HG03039 (cell line): ENCODE results near the gene PTPRT.

Experiments
- ATAC-seq: cut with Tn5 transposase; IDR thresholded peaks from one replicate; pipeline ENCODE4 v1.9.1; 2021; ENCODE audit warnings: mild to moderate bottlenecking, moderate library complexity; ENCODE audit not compliant: unreplicated experiment

Gene PTPRT

DNA sequence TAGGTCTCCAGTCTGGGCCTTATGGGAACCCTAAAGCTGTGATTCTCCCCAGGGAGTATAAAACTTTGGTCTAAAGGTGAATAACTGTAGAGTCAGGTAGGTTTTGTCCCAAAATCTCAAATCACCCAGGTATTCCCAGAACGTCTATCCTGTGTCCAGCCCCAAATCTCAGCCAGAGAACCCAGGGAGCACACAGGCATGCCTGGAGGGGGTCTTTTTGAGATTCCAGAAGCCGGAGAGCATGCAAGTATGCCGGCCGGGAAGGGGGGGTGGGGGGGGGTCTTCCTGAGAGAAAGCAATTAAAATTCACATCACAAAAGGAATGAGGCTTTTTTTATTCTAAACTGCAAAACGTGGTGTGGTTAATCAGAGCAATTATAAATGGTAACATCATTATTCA lies 210.0 kb downstream of the PTPRT start:
- ATAC-seq = no peak

DNA sequence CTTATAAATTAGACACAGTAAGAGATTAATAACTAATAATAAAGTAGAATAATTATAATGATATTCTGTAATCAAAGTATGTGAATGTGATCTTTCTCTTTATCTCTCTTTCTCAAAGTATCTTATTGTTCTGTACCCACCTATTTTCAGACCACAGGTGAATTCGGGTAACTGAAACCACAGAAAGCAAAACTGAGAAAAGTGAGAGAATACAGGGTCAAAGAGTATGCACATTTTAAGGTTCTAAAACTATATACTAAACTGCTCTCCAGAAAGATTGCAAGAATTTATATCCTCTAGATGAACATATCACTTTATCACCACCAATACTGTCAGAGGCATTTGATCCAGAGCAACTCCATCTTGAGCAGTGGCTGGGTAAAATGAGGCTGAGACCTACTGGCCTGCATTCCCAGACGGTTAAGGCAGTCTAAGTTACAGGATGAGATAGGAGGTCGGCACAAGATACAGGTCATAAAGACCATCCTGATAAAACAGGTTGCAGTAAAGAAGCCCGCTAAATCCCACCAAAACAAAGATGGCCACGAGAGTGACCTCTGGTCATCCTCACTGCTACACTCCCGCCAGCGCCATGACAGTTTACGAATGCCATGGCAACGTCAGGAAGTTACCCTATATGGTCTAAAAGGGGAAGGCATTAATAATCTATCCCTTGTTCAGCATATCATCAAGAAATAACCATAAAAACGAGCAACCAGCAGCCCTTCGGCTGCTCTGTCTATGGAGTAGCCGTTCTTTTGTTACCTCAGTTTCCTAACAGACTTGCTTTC lies 211.3 kb downstream of the PTPRT start:
- ATAC-seq = no peak

DNA sequence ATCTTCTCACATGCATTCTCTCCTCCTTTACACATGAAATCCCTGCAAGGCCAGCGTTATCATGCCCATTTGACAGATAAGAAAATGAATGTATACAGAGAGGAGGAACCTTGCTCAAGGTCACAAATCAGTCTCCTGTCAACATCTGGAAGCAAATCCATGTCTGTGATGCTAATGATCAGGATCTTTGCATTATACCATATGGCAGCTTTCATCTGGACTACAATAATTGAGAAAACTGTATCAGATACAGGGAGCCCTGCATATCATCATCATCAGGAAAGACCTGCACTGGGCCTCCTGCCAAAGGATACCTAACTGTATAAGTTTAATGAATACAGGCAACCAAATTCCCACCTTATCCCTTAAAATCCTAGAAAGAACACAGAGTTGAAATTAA lies 213.7 kb downstream of the PTPRT start:
- no peak for ATAC-seq

DNA sequence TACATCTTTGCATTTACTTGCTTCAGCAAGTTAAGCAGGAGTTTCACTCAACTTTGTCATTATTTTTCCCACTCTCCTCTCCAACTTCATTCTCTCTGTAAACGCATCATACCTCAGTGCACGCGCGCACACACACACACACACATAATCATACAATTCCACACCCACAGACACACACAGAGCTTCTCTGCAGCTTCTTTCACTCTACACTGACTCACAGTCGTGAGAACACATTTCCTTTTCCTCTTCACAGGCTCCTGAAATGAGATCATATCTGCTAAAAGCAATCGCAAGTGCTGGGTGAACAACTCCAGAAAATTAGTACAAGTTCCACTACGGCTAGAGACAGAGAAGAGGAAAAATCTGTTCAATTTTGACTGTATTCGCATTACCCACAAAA lies 215.4 kb downstream of the PTPRT start:
- ATAC-seq = no peak

DNA sequence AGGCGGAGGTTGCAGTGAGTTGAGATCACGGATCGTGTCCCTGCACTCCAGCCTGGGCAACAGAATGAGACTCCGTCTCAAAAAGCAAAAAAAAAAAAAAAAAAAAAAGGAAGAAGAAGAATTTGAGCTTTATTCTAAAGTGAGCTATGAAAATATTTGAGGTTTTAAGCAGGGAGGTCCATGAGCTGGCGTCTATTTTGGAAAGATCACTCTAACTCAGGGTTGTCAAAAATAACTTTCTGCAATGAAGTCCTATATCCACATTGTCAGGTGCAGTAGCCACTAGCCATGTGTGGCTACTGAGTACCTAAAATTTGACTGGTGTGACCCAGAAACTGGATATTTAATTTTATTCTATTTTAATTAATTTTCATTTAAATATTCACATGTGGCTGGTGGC lies 217.1 kb downstream of the PTPRT start:
- no peak for ATAC-seq

DNA sequence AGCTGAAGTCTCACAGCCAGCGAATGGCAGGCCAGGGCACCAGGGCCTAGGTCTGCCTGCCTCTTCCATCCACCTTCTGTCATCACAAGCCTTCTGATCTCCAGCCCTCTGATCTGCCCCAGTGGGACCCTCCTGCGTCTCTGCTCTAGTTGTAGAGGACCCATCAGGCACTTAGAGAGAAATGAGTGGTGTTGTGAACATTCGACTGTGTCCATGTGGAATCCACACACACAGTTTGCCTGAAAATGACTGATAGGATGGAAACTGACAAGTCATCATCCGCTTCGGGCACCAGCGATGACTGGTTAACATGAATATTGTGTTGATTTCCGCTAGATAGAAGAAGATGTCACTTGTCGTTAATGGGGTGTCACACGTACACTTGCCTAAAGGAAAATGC lies 221.0 kb downstream of the PTPRT start:
- ATAC-seq = no peak

DNA sequence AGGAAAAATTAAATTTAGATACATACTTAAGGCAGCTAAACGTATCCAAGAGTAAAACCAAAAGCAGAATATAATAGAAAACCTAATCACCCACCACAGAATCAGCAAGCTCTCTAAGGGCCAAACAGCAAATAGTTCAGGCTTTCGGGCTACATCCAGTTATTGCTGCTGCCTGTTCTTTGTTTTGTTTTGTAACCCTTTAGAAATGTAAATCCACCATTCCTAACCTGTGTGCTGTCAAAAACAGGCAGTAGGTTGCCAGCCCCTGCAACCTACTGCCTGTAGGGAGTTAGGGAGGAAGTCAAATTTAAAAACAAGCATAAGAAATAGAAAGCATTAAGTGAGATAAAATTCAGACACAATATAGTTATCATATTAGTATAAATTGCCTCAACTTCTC lies 225.9 kb downstream of the PTPRT start:
- ATAC-seq = no peak

DNA sequence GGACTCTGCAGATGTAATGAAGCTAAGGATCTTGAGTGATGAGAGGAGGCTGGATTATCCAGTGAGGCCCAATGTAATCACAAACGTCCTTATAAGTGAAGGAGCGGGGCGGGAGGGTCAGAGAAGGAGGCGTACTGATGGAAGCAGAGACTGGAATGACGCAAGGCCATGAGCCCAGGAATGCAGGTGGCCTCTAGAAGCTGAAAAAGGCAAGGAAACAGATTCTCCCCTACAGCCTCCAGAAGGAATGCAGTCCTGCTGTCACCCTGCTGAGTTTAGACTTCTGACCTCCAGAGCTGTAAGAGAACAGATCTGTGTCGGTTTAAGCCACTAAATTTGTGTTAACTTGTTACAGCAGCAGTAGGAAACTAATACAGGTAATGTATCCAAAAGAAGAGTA lies 227.9 kb downstream of the PTPRT start:
- ATAC-seq = no peak

DNA sequence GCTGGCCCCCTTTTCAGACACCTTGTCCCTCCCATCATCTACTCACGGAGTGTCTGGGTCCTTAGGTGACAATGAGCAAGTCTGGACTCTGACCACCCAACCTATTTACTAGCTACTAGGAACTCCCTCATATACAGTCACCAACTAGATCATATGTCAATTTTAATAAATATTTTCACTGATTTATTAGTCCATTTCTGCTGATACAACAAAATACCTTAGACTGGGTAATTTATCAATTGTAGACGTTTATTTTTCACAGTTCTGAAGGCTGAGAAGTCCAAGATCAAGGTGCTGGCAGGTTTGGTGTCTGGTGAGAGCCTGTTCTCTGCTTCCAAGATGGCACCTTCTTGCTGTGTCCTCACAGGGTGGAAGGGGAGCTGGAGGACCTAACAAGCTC lies 229.7 kb downstream of the PTPRT start:
- no peak for ATAC-seq

DNA sequence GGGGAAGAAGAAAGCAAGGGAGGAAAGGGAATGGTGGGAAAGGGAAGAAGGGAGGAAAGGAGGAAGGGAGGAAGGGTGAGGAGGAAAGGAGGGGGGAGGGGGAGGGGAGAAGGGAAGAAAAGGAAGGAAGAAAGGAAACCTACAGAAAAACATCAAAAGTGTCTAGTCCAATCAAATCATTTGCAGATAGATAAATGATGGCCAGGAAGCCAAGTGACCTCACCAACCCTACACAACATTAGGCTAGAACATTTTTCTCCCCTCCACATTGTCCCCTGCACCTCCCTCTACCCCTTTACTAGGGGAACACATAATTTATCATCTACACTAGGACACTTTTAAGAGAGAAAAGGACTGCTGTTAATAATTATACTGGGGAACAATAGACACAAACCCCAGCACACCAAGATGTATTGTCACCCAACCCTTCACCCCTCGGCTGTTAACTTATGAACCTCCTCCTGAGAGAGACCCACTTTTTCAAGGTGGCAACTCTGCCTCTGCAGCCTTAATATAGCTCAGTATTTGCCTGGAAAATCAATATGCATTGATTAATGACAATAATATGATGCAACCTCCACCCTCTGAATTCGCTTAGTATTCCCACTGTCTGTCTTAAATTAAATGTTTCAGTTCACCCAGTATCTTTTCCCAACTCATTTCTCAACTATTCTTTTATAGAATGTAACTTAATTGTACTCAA lies 231.2 kb downstream of the PTPRT start:
- no peak for ATAC-seq

DNA sequence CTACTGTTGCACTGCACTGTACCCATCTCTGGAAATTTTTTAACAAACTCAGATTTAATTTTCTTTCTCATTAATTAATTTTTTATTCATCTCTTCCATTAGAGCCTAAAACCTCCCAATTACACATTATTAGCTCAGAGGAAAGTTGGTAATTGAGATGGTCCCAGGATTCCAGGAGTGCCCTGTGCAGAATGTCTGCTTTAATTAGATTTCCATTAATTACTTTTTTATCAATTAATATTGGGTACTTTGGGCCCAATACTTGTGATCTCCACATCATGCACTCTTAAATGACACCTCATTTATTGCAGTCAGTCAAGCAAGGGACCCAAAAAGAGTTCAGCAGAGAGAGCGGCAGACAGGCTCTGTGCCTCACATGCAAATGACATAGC lies 232.0 kb downstream of the PTPRT start:
- ATAC-seq = no peak

DNA sequence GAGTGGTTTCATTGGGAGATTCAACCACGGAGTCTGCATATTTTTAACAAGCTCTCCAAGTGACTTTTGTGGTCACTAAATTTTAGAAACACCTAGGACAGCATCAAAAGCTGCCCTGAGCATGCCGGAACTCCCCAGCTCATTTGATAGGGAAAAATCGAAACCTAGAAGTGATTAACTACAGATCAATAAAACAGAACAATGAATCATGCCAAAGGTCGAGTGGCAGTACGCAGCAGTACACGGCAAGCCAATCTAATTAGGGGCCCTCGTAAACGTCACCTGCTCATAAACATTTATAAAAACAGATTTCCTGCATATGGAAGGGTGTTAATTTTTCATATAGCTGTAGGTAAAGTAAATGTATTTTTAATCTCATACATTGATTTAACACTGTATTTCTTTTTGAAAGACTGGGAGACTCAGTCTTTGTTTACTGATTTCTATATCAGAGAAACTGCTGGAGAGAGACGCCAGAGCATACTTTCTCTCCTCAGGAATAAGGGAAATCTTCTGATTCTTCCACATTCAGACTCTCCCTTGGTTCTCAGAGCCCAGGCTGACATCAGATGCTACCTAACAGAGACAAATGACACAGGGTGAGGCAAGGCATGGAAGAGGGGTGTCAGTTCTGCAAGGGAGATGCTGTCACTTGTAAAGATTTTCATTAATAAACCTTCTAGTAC lies 232.5 kb downstream of the PTPRT start:
- no peak for ATAC-seq

DNA sequence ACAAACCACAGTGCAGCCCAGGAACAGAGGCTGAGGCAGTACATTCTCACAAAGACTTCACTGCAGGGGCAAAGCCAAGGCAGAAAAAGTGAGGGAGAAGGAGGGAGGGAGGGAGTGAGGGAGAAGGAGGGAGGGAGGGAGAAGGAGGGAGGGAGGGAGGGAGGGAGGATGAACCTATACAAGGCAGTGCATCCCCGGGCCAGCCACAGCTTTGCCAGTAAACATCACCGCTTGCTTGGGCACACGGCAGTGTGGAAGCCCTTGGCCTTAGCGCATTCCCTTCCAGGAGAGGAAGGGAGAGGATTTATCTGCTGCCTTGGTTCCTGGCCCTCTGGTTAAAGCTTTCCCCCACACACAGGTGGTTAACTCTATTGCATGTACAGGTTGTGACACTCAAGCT lies 234.0 kb downstream of the PTPRT start:
- ATAC-seq = no peak

DNA sequence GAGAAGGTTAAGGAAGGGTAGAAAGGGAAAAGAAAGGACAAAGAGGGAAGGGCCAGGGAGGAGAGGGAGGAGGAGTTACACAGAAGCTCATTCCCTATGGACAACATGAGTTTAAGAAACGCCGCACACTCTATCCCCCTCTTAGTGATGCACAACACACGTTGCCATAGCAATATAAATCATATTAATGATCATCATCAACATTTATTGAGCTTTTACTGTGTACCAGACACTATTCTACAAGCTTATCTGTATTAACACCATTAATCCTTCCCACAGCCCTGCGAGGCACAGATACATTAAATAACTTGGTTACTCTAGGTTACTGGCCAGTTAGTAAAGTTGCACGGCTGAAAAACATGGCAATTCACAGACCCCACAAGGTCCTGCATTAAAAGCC lies 234.8 kb downstream of the PTPRT start:
- ATAC-seq = no peak

DNA sequence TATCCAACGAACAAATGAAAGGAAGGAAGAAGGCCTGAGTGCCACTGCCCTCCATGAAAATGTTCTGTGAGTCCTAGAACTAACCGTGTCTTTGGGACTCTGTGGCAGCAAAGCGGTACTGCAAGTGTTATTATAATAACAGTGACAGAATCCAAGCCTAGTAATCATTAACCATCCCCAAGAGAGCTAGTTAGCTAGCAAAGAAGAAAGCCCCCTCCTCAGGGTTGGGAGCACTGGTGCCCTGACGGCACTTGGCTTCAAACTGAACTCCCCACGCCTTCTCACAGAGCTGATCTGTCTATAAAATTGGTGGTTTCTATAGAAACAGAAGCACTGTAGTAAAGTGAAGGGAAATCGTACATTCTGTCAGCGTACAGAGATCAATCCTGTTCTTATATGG lies 239.8 kb downstream of the PTPRT start:
- ATAC-seq = no peak

DNA sequence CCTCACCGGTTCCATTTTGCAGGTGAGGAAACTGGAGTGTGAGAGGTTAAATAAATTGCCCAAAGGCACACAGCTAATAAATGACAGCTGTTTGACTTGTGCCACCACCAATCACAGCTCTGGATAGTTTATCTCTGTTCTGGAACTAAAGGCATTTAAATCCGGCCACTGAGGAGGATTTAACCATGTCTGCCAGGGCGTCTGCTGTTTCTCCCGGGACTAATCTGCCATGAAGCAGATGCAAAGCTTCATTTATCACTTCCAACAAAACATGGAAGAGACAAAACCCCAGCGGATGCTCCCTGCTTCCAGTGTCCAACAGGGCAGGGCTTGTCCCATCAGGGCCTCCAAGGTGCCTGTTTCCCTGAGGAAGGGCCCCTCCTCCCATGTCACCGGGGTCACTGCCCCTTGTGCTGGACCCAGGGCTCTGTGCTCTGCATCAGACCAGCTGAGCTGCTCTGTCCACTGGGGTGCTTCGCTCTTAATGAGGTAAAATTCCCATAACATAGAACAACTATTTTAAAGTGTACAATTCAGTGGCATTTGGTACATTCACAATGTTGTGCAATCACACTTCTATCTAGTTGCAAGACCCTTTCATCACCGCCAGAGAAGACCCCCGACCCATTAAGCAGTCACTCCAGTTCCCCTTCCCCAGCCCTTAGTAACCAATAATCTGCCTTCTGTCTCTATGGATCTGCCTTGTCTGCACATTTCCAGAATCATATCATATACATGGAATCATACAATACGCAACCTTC lies 244.3 kb downstream of the PTPRT start:
- ATAC-seq = no peak

DNA sequence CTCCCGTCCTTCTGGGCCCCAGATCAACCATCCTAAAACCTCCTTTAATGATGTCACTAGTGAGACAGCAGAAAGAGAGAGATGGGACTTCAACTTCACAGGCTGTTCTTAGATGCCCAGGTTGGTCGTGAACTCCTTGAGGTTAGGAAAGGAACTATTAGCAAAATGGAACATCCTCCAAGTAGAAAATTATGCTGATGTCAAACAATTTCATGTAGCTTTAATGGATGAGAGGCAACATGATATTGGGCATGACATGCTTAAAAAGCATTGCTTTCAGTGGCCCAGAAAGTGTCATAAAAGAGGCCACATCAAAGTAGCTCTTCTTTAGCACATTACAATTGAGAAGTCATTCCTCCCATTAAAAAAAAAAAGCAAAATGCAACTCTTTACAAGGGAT lies 248.1 kb downstream of the PTPRT start:
- ATAC-seq = no peak

DNA sequence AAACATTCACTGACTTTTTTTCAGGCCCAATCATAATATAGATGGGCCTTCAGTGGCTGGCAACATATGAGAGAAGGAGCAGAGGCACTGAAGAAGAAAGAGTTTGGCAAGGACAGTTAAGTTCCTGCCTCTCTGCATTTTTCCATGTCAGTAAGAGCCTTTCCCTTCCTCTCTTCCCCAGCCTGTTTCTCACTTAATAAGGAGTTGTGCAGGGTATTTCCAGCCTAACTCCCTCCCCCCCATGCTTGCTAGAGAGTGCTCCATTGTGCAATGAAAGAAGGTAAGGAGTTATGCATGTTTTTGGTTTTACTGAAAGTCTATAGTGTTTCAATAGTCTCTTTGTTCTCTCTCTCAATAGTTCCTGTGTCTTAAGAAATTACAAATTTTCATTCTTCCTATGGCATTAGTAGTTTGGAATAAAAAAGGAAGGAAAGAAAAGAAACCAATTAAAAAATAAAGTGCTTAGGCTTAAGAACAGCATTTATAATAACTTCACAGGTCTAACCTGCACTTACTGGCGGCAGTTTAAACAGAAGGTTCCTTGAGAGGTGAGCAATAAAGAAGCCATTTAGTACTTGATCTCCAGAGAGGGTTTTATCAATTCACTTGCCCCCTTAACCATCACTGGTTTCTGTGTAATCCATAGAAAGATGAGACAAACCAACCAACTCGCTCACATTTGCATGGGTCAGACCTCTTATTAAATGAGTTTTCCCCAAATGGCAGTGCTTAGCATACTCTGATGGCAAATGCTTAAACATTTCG lies 251.1 kb downstream of the PTPRT start:
- no peak for ATAC-seq

DNA sequence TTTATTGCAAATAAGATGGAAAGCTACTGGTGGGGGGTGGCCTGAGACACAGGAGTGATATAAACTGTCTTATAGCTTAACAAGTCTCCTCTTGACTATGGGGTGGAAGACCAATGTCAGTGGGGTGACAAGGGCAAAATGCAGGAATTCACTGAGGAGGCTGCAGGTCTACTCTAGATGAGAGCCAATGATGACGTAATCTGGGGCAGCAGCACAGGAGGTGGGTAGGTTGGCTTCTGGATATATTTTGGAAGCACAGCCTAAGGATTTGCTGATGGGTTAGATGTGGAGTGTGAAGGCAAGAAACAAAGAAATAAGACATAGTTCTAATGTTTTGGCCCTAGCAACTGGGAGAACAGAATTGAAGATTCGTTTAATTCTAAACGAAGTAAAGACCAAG lies 253.2 kb downstream of the PTPRT start:
- ATAC-seq = no peak

DNA sequence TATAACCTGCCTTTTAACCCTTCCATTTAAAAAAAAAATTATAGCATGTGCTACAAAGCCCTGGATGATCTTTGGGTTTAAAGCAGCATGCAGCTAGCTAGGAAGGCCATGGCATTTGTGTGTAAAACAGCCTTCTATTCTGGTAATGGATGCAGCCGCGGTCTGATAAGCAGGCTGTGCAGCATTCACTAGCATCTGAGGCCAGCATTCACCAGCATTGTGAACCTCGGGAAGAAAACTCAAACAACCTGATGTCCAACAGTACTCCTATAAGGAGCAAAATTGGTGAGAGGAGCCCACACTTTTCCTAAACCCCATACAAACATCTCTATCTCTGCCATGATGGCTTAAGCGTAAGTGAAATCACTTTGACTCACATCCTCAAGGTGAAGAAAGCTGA lies 265.5 kb downstream of the PTPRT start:
- ATAC-seq = no peak
